Stimulated activated effector memory CD8-positive, alpha-beta T cell treated with anti-CD3 and anti-CD28 coated beads, Interleukin-12 subunit alpha, Interleukin-12 subunit beta, amount 100 ng/mL, for 72 hours (primary cell): ENCODE data around the gene CDK19.
A peak's percentile ranks its signal among the peaks of the same experiment; 100 is the strongest.
"Not testable (repeated sequence)": the region's sequence is repeated elsewhere in the genome, so short reads cannot be mapped to it uniquely, and the experiment has no call there.

Experiments
- ATAC-seq: fragments of 150-1000 bp; cut with Tn5 transposase; 2 replicates; pipeline ENCODE4 v1.10.0; 2021
- DNase-seq, 2 donors: peaks; one replicate each; pipeline ENCODE4 v3.0.0; 2021 to 2022; ENCODE audit warnings: low spot score in 2 of 2
- H3K27ac Mint-ChIP-seq: one replicate; pipeline ENCODE4 v1.8.0; 2022; ENCODE audit warnings: mild to moderate bottlenecking, mixed read lengths
- H3K36me3 Mint-ChIP-seq: one replicate; pipeline ENCODE4 v1.8.0; 2022; ENCODE audit warnings: mild to moderate bottlenecking, mixed read lengths
- H3K4me1 Mint-ChIP-seq: one replicate; pipeline ENCODE4 v1.8.0; 2022; ENCODE audit warnings: mixed read lengths
- H3K4me3 Mint-ChIP-seq: one replicate; pipeline ENCODE4 v1.8.0; 2022; ENCODE audit warnings: mild to moderate bottlenecking, mixed read lengths
- H3K9me3 Mint-ChIP-seq: one replicate; pipeline ENCODE4 v1.8.0; 2022; ENCODE audit warnings: mixed read lengths

Gene CDK19

DNA sequence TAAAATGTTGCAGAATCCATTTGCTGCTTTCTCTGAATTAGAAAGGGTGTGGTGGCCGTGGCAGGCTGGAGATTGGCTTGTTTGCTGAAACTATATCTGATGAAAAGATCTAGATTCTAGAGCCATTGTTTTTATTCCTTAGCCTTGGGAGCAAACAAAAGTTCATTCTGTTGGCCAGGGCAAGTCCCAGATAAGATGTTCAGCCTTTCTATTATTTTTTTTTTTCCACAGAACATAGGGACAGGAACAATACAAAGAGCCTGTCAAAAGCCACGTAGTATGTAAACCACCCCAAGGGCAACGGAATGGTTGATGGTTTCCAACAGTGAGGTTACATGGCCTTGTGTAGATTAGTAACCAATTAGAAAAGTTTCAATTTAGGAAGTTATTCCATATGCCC, 218.9 kb downstream of the CDK19 start:
- H3K36me3 Mint-ChIP-seq, result no peaks in the 10 kb centered on the region
- no peak overlapping the region for H3K4me3 Mint-ChIP-seq
- H3K4me1 Mint-ChIP-seq, result no peaks in the 10 kb centered on the region
- peaks cover 2% of the 10 kb centered on the region for H3K9me3 Mint-ChIP-seq
- no peak for DNase-seq
- no peak for ATAC-seq
- no peak overlapping the region for H3K27ac Mint-ChIP-seq

- ATAC-seq (no peak), DNase-seq (no peak)
- Mint-ChIP-seq H3K4me1 (peaks cover 8% of the 10 kb centered on the region), H3K27ac (no peak overlapping the region), H3K9me3 (peaks cover 2% of the 10 kb centered on the region), H3K4me3 (no peak overlapping the region), H3K36me3 (no peaks in the 10 kb centered on the region)
Measured at GRCh38 chr6:110595112-110595511, 220.2 kb downstream of the CDK19 start.

- Mint-ChIP-seq H3K36me3 (no peaks in the 10 kb centered on the region), H3K4me1 (peaks cover 9% of the 10 kb centered on the region), H3K9me3 (peaks cover 2% of the 10 kb centered on the region), H3K4me3 (no peak overlapping the region), H3K27ac (no peak overlapping the region)
- ATAC-seq (no peak), DNase-seq (no peak)
Measured at GRCh38 chr6:110593637-110594036, 221.6 kb downstream of the CDK19 start.

- Mint-ChIP-seq H3K36me3 (no peaks in the 10 kb centered on the region), H3K9me3 (peaks cover 2% of the 10 kb centered on the region), H3K27ac (no peak overlapping the region), H3K4me1 (peaks cover 9% of the 10 kb centered on the region), H3K4me3 (no peak overlapping the region)
- no peak for ATAC-seq
- DNase-seq, result no peak
Measured at GRCh38 chr6:110592765-110593164, 222.5 kb downstream of the CDK19 start.

- Mint-ChIP-seq H3K36me3 (no peaks in the 10 kb centered on the region), H3K9me3 (peaks cover 2% of the 10 kb centered on the region), H3K4me1 (peaks cover 9% of the 10 kb centered on the region), H3K4me3 (no peak overlapping the region), H3K27ac (peak overlapping the region; percentile 46)
- DNase-seq, result peak in 1 of 2 donors; percentile 60
- peak; percentile 93 for ATAC-seq
Measured at GRCh38 chr6:110590821-110591351, 224.4 kb downstream of the CDK19 start.

DNA sequence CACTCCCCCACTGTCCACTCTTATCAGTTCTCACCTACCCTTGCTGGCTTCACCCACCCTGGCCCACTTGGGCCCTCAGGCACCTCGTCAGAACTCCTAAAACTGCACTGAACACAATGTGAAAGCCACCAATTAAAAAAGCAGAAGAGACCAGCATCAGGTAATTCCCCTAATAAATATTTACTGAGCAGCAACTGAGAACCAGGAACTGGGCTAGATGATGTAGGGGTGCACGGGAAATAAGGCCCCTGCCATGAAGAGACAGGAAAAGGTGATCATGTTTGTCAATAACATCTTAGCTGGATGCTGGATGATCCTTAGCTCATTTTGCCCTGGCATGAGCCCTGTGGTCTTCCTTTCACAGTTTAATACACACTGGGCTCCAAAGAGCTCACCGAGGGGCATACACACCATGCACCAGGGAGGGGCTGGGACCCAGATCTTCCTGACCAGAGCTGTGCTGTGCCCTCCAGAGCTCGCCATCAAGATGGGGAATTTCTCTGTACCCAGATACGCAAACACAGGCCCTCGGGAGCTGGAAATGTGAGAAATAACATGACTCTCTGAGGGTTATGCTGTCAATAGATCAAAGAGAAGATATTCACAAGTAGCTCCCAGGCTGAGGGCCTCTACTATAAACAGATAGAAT, 225.3 kb downstream of the CDK19 start:
- DNase-seq (no peak), ATAC-seq (peak; percentile 34)
- no peaks in the 10 kb centered on the region for H3K36me3 Mint-ChIP-seq
- H3K4me1 Mint-ChIP-seq, result peaks cover 9% of the 10 kb centered on the region
- no peak overlapping the region for H3K4me3 Mint-ChIP-seq
- H3K27ac Mint-ChIP-seq, result peak overlapping the region; percentile 46
- H3K9me3 Mint-ChIP-seq, result peaks cover 2% of the 10 kb centered on the region

GRCh38 chr6:110587328-110587727, 227.9 kb downstream of the CDK19 start:
- Mint-ChIP-seq H3K36me3 (no peaks in the 10 kb centered on the region), H3K4me3 (no peak overlapping the region), H3K27ac (no peak overlapping the region), H3K9me3 (no peaks in the 10 kb centered on the region), H3K4me1 (peaks cover 9% of the 10 kb centered on the region)
- ATAC-seq, result no peak
- DNase-seq, result no peak

GRCh38 chr6:110581679-110582078, 233.6 kb downstream of the CDK19 start:
- no peaks in the 10 kb centered on the region for H3K36me3 Mint-ChIP-seq
- no peak overlapping the region for H3K27ac Mint-ChIP-seq
- ATAC-seq, result no peak
- H3K4me3 Mint-ChIP-seq, result no peak overlapping the region
- no peak for DNase-seq
- H3K9me3 Mint-ChIP-seq, result no peaks in the 10 kb centered on the region
- H3K4me1 Mint-ChIP-seq, result no peaks in the 10 kb centered on the region

DNA sequence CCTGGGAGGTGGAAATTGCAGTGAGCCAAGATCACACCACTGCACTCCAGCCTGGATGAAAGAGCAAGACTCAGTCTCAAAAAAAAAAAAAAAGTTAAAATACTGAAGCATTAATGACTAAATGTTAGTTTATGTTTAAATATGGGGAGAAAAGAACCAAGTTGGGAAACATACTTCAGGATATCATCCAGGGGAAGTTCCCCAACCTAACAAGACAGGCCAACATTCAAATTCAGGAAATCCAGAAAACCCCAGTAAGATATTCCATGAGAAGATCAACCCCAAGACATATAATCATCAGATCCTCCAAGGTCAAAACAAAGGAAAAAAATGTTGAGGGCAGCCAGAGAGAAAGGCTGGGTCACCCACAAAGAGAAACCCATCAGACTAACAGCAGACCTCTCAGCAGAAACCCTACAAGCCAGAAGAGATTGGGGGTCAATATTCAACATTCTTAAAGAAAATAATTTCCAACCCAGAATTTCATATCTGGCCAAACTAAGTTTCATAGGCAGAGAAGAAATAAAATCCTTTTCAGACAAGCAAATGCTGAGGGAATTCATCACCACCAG, 237.6 kb downstream of the CDK19 start:
- DNase-seq, H3K4me1 Mint-ChIP-seq, H3K36me3 Mint-ChIP-seq, H3K4me3 Mint-ChIP-seq, H3K27ac Mint-ChIP-seq, ATAC-seq, H3K9me3 Mint-ChIP-seq: not testable (repeated sequence)

- Mint-ChIP-seq H3K9me3 (no peaks in the 10 kb centered on the region), H3K4me1 (no peaks in the 10 kb centered on the region), H3K4me3 (no peak overlapping the region), H3K36me3 (no peaks in the 10 kb centered on the region), H3K27ac (no peak overlapping the region)
- no peak for DNase-seq
- no peak for ATAC-seq
Measured at GRCh38 chr6:110575925-110576463, 239.3 kb downstream of the CDK19 start.

DNA sequence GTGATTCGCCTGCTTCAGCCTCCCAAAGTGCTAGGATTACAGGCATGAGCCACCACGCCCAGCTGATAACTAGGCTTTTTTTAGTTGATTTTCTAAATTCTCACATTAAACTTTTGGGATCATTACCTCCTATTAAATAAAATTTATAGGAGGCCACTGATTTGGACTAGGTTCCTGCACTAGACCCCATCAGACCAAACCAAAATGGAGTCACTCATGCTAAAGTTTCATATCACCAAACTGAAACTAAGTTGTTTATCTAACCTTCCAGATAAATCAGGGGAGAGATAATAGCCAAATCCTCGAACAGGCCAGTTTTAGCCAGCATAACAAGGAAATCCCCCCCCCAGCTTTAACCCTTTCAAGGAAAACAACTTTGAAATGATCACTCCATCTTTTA, 240.5 kb downstream of the CDK19 start:
- Mint-ChIP-seq H3K36me3 (no peaks in the 10 kb centered on the region), H3K4me1 (no peaks in the 10 kb centered on the region)

GRCh38 chr6:110573537-110573936, 241.7 kb downstream of the CDK19 start:
- no peak overlapping the region for H3K4me3 Mint-ChIP-seq
- no peaks in the 10 kb centered on the region for H3K4me1 Mint-ChIP-seq
- DNase-seq (no peak), ATAC-seq (no peak)
- no peaks in the 10 kb centered on the region for H3K36me3 Mint-ChIP-seq
- no peaks in the 10 kb centered on the region for H3K9me3 Mint-ChIP-seq
- H3K27ac Mint-ChIP-seq, result no peak overlapping the region

More for the DNA sequence above, 240.5 kb downstream of the CDK19 start:
- Mint-ChIP-seq H3K27ac (no peak overlapping the region), H3K4me3 (no peak overlapping the region), H3K9me3 (no peaks in the 10 kb centered on the region)
- DNase-seq, result no peak
- no peak for ATAC-seq

DNA sequence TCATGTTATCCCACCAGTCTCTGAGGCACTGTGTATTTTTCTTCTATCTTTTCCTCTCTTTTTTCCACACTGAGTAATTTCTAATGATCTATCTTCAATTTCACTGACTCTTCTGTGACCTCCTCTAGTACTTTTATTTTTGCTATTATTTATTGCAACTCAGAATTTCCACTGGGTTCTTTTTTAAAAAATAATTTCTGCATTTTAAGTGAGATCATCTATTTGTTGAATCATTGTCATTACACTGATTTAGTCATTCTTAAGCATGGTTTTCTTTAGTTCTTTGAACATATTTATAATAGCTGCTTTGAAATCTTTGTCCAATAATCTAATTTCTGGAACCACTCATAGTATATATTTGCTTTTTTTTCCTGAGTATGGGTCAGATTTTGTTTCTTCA, 242.1 kb downstream of the CDK19 start:
- H3K4me1 Mint-ChIP-seq, result peaks cover 2% of the 10 kb centered on the region
- ATAC-seq (no peak), DNase-seq (no peak)
- no peaks in the 10 kb centered on the region for H3K36me3 Mint-ChIP-seq
- H3K27ac Mint-ChIP-seq, result no peak overlapping the region
- H3K4me3 Mint-ChIP-seq, result no peak overlapping the region
- H3K9me3 Mint-ChIP-seq, result no peaks in the 10 kb centered on the region

- peak; percentile 81 for ATAC-seq
- Mint-ChIP-seq H3K27ac (no peak overlapping the region), H3K4me3 (no peak overlapping the region), H3K4me1 (peaks cover 6% of the 10 kb centered on the region), H3K36me3 (no peaks in the 10 kb centered on the region), H3K9me3 (no peaks in the 10 kb centered on the region)
- no peak for DNase-seq
Measured at GRCh38 chr6:110567957-110568696, 247.1 kb downstream of the CDK19 start.

DNA sequence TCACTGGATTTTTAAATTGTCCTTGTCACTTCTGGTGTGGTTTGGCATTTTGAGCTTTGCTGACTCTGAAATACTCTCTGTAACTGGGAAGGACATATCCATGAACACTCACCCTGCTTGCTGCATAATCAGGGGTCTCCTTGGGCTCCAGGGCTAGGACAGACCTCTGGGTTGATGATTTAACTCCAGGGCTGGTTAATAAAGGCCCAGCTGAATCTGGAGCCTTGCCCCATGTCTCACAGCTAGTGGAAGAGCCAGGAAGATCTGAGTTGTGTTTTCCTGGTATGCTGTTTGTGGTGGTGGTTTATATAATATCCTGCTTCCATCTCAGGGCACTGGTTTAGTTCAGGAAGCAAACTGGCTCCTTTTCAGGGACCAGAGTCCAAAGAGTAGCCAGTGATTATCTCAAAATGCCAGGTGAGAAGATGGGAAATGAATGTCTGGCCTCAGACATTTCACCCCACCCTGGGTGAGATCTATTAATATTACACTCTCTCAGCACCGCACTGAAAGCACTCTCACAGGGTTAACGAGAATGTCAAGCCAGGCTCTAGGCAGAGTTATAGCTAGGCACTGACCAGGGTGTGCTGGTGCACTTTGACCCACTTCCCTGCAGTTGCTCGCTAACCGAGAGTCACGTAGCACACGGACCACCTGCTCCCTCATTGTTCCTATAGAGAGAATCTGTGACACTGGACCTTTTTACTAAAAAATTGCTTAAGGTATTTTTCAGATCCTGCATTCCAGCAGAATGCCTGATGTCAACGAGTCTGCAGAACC, 248.7 kb downstream of the CDK19 start:
- Mint-ChIP-seq H3K27ac (no peak overlapping the region), H3K9me3 (no peaks in the 10 kb centered on the region), H3K36me3 (no peaks in the 10 kb centered on the region), H3K4me1 (peaks cover 16% of the 10 kb centered on the region), H3K4me3 (no peak overlapping the region)
- ATAC-seq (no peak), DNase-seq (no peak)
